HG03135 (cell line): ENCODE data around the gene PRPF4.
"Not testable (repeated sequence)": the region's sequence is repeated elsewhere in the genome, so short reads cannot be mapped to it uniquely, and the experiment has no call there.

Source experiments
- ATAC-seq: cut with Tn5 transposase; IDR thresholded peaks from one replicate; pipeline ENCODE4 v1.9.1; 2021; ENCODE audit warnings: mild to moderate bottlenecking, moderate library complexity; ENCODE audit not compliant: unreplicated experiment

Gene PRPF4

DNA sequence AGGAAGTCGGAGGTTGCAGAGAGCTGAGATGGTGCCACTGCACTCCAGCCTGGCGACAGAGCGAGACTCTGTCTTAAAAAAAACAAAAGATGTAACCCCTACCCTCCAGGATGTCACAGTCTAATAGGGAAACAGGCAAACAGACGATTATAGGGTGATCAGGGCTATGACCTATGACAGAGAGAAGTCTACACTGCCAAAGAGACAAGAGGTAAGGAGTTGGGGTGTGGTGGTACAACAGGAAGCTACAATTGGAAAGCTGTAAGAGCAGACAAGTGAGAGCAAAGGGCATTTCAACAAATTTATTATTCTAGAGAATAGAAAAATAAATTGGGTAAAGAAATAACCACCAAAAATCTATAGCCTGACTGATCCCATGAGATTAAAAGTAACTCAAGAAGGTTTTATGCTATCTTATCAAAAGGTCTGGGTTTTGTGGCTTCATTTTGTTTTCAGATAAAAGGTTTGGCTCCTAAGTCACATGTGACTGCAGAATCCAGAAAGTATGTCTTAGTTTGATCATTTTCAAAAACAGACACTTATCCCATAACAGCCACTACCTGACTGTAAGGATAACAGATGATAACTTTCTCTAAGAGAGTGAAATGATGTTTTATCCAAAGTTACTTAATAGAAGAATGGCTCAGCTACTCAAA lies 7.4 kb upstream of the PRPF4 start:
- no peak for ATAC-seq

DNA sequence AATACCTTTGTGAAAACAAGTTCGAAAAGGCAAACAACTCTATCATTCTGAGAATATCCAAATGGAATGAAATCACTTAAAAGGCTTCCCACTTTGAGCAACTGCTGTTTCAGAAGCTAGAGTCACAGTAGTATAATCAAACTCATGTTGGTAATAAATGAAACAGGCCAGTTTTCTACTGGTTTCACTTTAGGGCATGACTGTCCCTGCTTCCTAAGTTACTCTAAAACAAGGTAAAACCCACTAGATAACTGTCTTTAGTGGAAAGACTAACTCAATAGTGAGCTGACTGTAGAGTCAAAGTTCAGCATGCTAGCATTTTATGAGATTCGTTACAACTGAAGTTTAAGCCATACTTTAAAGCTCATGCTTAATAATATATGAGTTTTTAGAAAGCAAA lies 6.1 kb upstream of the PRPF4 start:
- no peak for ATAC-seq

DNA sequence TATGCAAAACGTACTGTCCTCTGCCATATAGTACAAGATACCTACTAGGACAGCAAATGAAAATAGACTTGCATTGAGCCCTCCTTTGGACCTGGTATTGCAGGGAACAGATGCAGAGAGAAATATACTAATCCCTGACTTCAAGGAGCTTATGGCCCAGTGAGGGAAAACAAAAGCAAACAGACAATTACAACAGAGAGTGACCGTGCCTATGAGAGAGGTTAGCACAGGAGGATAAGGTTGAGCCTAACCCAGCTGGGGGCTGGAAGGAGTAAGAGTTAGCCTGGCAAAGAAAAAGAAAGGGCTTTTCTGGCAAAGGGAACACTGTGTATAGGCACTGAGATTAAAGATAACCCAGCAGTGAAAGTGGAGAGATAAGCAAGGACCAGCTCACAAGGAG lies 5.6 kb upstream of the PRPF4 start:
- no peak for ATAC-seq

DNA sequence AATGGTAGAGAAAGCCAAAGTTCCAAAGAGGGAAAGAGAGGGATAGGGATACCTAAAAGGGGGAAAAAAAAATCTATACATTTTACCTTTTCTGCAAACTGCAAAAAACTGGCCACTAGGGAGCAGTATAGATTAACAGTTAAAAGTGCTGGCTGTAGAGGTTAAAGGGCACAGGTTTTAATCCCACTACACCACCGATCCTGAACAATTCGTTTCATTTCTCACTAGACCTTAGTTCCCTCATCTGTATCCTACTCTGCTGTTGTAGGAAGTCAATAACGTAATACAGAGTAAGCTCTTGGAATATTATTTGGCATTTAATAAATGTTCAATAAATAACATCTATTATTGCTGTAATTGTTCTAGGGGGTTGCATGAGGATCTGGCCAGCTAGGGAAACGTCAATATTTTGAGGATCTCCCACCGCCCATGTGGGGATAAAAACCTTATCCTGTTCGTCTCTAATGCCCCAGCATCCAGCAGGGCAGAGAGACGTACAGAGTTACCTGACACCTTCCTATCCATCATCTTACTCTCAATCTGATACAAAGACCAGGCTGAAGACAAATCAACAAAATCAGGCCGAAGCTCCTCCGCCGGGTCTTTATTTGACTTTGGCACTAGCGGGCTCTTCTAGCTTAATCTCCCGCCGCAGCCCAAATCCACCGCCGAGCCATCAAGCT lies 843 bp upstream of the PRPF4 start:
- peak; percentile 13 for ATAC-seq

DNA sequence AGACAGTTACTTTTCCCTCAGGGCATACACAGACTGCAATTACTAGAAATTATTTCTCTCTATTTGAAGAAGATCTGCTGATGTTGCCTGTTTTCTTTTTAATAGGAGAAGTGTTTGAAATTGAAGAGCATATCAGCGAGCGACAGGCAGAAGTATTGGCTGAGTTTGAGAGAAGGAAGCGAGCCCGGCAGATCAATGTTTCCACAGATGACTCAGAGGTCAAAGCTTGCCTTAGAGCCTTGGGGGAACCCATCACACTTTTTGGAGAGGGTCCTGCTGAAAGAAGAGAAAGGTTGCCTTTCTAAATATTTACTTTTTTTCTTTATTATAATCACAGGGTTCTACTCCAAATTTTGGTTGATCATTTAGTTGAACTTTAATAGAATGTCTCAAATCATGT lies 3.4 kb downstream of the PRPF4 start:
- no peak for ATAC-seq

DNA sequence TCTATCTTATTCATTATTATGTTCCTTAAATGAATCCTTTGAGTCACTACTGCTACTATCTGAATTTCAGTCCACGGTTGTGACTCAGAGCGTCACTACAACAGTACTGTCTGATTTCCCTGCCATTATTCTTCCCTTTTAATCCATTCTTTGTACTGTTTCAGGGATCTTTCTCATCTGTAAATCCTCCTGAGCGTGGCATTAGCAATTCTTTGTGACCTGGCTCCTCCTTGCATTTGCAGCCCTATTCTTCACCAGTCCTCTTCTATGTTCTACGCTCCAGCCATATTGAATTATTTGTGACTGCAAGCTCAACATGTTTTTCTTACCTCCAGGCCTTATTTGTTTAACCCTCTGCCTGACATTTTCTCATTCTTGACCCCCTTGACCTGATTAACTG lies 5.9 kb downstream of the PRPF4 start:
- ATAC-seq = no peak

DNA sequence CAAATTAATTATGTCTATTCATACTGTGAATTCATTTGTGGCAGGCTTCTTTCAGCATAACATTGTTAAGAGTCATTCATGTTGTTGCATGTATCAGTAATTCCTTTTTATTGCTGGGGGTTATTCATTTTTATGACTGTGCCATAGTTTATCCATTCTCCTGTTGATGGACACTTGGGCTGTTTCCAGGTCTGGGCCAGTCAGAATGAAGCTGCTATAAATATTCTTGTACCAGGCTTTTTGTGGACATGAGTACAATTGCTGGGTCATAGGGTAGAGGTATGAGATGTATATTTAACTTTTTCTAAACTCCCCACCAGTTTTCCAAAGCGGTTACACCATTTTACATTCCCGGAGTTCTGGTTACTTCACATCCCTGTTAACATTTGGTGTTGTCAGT lies 13.6 kb downstream of the PRPF4 start:
- no peak for ATAC-seq

DNA sequence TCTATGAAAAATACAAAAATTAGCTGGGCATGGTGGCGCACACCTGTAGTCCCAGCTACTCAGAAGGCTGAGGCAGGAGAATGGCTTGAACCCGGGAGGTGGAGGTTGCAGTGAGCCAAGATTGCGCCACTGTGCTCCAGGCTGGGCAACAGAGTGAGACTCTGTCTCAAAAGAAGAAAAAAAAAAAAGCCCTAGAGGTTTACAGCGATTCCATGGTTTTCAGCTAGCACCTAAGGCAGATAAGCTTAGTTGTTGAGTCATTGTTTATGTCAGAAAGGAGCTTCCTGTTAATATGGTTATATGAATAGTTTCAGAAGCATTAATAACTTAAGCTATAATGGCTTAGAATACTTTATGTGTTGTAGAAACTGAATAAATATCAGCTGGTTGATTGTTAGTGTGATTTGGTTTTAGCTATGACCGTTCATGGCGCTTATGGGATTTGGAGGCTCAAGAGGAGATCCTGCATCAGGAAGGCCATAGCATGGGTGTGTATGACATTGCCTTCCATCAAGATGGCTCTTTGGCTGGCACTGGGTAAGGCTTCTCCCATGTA lies 14.7 kb downstream of the PRPF4 start:
- ATAC-seq = no peak

DNA sequence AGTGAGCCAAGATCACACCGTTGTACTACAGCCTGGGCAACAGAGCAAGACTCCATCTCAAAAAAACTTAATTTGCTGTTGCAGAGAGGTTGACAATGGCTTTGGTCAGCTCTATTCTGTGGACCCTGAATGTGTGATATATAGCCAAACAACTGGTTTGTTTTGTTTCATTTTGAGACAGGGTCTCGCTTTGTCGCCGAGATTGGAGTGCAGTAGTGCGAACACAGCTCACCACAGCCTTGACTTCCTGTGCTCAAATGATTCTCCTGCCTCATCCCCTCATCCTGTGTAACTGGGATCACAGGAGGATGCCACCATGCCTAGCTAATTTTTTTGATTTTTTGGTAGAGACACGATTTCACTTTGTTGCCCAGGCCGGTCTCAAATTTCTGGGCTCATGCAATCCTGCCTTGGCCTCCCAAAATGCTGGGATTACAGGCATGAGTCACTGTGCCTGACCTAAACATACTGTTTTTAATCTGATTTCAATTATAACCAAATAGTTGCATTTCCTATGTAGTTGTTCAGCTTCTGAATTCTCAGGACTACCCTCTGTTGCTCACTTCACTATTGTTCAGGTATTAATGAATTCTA lies 17.9 kb downstream of the PRPF4 start:
- ATAC-seq = no peak

DNA sequence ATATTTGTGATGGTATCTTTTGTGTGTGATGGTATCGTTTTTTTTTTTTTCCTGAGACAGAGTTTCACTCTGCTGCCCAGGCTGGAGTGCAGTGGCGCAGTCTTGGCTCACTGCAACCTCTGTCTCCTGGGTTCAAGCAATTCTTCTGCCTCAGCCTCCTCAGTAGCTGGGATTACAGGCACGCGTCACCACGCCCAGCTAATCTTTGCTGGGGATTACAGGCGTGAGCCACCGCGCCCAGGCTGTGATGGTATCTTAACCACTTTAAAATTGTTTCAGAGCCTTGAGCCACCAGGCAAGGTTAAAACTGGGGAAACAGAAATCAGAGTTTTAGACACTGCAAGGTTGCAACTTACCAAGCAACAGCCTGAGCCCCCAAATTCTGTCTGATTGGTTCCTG lies 20.8 kb downstream of the PRPF4 start:
- ATAC-seq = not testable (repeated sequence)

DNA sequence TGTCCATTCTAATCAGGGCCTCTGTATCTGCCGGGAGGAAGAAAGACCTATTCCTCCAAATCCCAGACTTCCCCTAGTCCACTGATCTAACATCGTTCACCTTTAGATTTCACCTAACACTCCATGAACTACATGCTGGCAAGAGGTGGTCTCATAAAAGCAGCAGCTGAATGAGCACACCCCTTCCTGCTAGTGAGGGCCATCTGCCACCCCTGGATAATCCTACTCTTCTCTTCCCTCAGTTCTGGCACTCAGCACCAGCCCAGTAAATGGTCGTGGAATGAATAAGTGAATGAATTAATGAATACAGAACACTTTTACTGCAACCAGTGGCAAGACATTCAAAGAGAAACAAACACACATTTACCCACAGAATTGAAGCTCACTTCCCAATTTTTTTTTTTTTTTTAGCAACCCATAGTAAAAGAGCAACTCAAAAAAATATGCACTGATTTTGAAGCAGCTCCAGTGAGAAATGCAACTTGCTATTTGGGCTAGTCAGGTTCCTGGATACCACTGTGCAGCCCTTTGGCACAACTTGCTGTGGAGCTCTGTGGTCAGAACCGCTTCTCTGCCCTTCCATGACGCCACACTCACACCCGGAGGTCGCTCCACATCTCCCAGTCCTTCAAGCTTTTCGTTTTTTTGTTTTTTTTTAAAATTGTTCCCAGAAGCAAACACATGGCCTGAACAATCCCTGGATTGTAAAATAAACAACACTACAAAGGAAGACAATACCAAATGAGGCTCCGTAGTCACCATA lies 21.5 kb downstream of the PRPF4 start:
- no peak for ATAC-seq

DNA sequence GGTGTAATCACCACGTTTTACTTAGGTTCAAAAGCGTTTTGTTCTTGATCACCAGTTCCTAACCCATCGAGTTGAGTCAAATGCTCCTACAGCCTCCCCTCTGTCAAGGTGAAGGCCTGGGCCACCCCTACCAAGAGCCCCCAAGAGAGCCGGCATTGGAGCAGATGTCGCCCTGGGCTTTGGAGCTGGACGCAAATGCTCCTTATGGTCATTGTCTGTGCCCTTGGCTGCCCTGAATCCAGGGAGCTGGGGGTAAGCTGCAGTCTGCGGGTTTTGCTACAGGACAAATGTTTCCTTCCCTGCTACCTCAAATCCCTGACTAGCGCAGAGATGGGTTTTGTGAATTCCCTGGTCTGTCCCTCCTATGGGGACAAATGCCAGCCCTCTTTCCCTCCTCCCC lies 22.9 kb downstream of the PRPF4 start:
- no peak for ATAC-seq

DNA sequence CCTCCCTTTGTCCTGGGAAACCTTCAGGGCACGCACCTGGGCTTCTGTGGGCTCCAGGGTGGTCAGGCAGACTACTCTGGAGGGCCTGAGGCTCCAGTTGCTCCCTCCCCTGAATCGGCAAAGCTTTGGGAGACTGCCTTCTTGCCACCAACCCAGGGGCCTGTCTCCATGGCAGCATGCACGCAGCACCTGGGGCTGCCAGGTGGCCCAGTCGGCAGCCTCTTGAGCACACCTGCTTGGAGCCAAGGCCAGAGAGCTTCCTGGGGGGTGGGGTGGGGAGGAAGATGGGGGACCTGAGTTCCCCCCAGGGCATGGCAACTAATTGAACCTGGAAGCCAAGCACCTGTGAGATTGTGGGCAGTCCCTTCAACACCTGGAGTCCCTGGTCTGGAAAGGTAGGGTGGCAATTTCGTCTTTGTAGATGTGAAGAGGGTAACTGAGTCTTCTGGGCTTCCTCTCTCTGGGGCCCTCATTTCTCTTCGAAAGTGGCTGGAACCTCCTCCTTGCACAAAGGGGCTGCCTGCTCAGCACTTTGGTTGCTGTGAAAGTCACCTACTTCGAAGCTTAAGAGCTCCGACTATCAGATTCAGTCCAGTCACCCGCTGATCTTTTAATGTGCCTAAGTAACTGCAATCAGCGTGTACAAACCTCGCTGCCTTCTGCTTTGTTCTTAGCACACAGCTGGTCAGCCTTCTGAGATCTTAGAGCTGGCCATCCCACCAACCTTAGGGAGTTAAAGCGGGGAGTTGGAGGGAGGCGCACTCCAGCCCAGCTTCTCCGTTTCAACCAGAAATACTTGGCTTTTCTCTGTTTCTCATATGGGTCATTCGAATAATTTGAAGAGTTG lies 23.7 kb downstream of the PRPF4 start:
- ATAC-seq = no peak

DNA sequence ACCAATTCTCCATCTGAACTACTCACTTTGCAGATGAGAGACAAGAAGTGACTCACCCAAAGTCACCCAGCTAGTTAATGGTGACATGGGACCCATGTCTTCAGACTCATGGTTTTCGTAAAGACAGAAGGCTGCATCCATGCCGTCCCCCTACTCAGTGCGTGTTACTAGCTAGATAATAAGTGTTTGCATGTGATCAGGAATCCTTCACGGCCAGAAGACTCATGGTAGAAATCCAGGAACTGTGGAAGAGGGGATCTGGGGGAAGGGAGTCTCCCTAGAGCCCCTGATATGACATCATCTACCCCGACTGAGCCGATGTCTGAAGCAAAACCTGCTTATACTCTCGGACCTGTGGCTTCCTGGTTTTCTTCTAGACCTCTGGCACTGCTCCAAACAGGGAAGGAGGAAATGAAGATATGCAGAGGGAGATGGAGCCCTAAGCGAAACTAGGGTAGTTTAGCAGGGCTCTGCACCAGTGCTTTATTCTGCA lies 24.4 kb downstream of the PRPF4 start:
- no peak for ATAC-seq

DNA sequence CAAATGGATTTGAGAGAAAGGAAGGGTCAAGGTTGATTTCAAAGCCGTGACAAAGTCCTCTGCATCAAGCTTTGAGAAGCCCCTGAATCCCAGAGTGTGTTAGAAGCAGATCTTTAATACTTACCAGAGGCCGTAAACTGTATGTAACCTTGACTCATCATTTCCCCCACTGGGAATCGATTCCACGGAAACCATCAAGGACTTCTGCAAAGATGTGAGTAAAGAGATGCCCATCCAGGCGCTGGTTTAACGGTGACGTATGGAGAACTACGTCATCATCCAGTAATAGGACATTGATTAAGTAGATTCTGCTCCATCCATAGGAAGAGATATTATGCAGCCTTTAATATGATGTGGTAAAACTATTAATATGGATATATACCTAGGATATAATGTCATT lies 26.1 kb downstream of the PRPF4 start:
- no peak for ATAC-seq

DNA sequence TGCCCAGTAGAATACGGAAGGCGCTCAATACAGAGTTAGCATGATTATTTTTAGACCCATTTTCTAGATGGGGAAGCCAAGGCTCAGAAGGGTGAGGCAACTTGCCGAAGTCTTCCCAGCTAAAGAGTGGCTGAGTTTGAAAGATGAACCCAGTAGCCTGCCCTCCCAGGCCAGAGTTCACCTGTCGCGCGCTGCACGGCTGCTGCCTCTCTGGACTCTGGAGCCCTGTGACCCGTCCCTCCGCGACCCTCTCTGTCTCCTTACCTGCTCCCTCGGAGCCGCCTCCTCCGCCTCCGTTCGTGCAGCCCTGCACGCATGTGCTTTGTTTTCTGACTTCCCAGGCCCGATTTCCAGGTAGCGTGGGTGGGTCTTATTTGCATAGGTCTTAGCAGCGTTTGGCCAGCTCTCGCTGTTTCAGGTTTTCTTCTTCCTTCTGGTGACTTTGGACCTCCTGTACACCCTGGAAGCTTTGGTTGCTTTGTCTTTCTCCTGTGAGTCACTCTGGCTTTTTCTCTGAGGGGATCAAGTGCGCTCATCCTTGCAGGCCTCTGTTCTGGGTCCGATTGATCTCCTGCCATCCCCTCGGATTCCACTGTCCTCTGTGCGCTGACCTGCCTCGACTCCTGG lies 27.4 kb downstream of the PRPF4 start, which contains the start of gene RNF183:
Gene RNF183 (minus strand): TSS at position 585 of the 627 bp plus-strand sequence. CDS start 5,192 bp downstream, outside the sequence.
- no peak for ATAC-seq

DNA sequence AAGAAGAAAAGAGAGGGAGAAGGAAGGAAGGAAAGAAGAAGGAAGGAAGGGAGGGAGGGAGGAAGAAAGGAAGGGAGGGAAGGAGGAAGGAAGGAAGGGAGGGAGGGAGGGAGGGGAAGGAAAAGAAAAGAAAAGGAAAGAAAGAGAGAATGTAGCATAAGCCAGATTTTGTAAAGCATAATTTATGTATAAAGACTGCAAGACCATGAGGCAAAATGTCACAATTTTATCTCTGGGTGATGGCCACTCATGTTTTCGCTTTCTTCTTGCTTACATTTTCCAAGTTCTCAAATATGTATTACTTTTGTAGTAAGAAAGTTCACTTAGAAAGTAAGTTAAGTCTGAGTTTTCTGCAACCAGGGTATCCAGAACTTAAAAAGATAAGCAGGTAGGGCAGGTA lies 31.1 kb downstream of the PRPF4 start:
- ATAC-seq = no peak

DNA sequence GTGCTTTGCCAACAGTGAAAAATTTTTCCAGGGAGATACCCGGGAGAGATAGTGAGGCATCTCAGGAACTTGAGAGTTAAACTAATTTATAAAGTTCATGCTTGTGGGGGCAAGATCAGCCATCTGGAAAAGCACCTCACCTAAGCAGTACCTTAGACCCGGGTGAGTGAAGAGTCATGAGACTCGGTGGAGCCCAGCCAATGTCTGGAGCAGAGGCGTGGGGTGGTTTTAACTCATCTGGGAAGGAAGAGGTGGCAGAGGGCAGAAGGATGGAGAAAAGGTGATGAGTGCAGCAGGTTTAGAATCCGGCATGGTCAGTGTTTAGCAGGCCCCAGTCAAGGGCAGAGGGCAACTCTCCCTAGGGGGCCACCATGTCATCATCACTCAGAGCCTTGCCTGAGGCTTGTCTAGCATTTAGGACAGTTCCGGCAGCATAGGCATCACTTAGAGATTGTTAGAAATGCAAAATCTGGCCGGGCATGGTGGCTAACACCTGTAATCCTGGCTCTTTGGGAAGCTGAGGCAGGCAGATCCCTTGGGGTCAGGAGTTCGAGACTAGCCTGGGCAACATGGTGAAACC lies 32.0 kb downstream of the PRPF4 start:
- ATAC-seq = no peak

DNA sequence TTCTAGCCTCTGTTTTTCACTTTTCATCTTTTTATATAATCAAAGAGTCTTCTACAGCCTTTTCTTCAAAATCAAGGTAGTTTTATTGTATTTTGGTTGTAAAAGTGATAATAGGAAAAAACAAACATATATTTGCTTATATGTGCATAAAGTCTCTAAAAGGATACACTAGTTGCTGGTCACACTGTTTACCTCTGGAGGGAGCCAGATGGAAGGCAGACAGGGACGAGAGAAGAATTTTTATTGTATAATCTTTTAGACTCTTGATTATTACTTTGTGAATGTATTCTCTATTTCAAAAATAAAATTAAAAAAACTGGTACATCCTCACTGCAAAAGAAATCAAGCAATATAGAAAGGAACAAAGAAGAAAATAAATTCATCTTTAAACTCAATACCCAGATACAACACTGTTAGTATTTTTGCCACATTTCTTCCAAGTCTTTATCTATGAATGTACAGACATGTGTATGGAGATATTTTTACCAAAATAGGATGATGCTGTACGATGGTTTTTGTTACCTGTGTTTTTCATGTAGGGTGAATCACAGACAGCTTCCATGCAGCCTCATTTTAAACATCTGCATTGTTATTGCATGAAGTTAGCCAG lies 33.9 kb downstream of the PRPF4 start:
- no peak for ATAC-seq
